ENCODE measurements around the gene MOK.

GRCh38 chr14:102283631-102284129 is 21.3 kb downstream of the MOK start:
- TF ChIP-seq POLR2A (IDR thresholded peaks at IDR 0.05) (no peak), CTCF (IDR thresholded peaks at IDR 0.05 in 4 of 5, conservative IDR thresholded peaks at IDR 0.05 in 1 of 5) (no peak)
